ENCODE measurements around the gene INSYN2B. TPM values are rescaled to one million over a fixed set of nuclear protein-coding genes. Genes with fewer than 3 reads are reported as not detected.

The INSYN2B gene
- total RNA-seq, 4 donors from 2014 or later: not detected

DNA sequence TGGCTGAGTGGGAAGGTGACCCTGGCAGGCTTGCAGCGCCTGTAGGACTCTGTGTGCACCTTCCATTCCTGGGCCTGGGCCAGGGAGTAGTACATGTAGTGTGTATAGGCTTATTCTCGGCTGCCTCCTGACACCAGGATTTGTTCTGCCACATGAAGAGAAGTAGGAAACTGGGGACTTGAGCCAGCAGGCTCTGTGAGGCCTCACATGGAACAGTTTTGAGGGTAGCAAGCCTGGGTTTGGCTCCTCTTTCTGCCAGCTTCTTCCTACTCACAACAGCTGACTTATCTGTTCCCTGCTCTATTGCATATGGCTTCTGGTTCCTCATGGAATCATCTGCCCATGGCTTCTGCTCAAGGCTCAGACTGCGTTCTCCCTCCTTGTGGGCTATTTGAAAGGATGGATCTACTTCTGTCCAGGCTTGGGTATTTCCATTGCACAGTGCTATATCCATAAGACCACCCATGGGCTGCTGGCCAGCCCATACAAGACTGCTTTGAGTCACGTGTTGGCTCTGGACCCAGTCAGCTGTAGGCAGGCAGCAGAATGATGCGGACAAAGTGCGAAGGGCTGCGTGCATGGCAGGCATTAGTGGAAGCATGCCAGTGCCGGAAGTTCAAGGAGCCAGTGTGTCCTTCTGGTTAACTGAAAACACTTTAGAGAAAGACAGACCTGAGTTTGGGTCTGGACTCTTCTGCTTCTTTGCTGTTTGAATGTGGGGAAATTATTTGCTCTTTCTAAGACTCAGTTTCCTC, 11.0 kb upstream of the INSYN2B start:
- no peaks in the 10 kb centered on the region for H3K9me3 ChIP-seq
- intact Hi-C loops (cut with DNase I): no loop called here
- no peak for DNase-seq

DNA sequence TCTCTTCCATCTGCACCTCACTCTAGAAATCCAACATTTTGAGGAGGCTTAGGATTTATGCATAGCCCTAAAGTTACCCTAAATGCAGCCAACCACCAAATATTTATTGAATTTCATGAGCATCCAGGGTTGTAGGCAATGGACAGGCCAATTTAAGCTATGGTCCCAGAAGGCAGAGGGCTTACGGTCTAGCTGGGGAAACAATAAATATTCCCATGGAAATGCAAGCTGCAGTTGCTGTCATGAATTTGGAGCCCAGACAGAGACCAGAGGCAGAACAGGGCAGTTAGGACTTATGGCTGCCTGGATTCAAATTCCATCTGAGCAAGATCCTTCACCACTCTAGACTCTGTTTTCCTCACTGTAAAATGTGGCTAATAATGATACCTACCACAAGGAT, 9.1 kb upstream of the INSYN2B start:
- intact Hi-C loops (cut with DNase I): no loop called here
- no peaks in the 10 kb centered on the region for H3K4me1 ChIP-seq
- WGBS, 2 donors: 78 to 81% methylated on average over 1 of the region's 1 CpG
- no peak for DNase-seq
- H3K4me3 ChIP-seq (replicated peaks in 1 of 3): no peak overlapping the region
- no peaks in the 10 kb centered on the region for H3K27me3 ChIP-seq
- H3K9me3 ChIP-seq: no peaks in the 10 kb centered on the region
- H3K27ac ChIP-seq: no peak overlapping the region
- no peaks in the 10 kb centered on the region for H3K36me3 ChIP-seq
- no peak for TF ChIP-seq POLR2A (IDR thresholded peaks at IDR 0.05)

More for the DNA sequence above, 11.0 kb upstream of the INSYN2B start:
- Histone ChIP-seq H3K36me3 (no peaks in the 10 kb centered on the region), H3K27me3 (no peaks in the 10 kb centered on the region), H3K4me3 (replicated peaks in 1 of 3) (no peak overlapping the region), H3K4me1 (no peaks in the 10 kb centered on the region), H3K27ac (no peak overlapping the region)
- 90 to 94% methylated on average over 8 of the region's 8 CpGs for WGBS, 2 donors
- TF ChIP-seq, protein P1, sequence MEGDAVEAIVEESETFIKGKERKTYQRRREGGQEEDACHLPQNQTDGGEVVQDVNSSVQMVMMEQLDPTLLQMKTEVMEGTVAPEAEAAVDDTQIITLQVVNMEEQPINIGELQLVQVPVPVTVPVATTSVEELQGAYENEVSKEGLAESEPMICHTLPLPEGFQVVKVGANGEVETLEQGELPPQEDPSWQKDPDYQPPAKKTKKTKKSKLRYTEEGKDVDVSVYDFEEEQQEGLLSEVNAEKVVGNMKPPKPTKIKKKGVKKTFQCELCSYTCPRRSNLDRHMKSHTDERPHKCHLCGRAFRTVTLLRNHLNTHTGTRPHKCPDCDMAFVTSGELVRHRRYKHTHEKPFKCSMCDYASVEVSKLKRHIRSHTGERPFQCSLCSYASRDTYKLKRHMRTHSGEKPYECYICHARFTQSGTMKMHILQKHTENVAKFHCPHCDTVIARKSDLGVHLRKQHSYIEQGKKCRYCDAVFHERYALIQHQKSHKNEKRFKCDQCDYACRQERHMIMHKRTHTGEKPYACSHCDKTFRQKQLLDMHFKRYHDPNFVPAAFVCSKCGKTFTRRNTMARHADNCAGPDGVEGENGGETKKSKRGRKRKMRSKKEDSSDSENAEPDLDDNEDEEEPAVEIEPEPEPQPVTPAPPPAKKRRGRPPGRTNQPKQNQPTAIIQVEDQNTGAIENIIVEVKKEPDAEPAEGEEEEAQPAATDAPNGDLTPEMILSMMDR (IDR thresholded peaks at IDR 0.05): no peak
- no peak for TF ChIP-seq POLR2A (IDR thresholded peaks at IDR 0.05)

DNA sequence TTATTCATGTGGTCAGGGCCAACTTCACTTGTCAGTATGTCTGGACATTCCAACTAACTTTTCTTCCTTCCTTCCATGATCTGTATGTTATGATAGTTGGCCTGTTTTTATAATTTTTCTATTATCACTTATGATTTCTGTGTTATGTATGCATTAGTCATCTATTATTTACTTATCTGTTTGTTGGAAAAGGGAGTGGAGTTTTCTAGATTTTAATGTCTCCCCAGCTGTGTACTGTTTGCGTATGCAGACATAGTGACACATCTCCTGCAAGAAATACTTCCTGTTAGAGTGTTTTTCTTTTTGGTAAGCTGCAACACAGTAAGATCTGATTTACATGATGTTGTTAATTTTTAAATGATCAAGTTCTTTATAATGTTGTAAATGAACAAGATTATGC, 8.7 kb upstream of the INSYN2B start:
- no peaks in the 10 kb centered on the region for H3K36me3 ChIP-seq
- no peak overlapping the region for H3K4me3 ChIP-seq (replicated peaks in 1 of 3)
- H3K4me1 ChIP-seq: no peaks in the 10 kb centered on the region
- TF ChIP-seq POLR2A (IDR thresholded peaks at IDR 0.05): no peak
- TF ChIP-seq, protein P1 (IDR thresholded peaks at IDR 0.05): no peak
- no peaks in the 10 kb centered on the region for H3K9me3 ChIP-seq
- DNase-seq: no peak
- no peaks in the 10 kb centered on the region for H3K27me3 ChIP-seq
- intact Hi-C loops (cut with DNase I): no loop called here
- 88 to 93% methylated on average over 1 of the region's 1 CpG for WGBS, 2 donors
- no peak overlapping the region for H3K27ac ChIP-seq

DNA sequence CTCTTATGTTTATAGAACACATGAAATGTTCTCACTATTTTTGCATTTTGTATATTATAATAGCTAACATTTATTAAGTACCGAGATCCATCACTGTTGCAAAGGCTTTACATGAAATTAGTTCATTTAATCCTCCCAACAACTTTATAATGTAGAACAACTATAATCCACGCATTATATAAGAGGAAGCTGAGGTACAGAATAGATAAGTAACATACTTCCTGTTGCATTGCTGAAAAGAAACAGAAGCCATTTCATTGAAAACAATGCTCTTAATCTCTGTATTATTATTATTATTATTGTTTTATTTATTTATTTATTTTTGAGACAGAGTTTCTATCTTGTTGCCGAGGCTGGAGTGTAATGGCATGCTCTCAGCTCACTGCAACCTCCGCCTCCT, 7.9 kb upstream of the INSYN2B start:
- no peak for DNase-seq
- H3K9me3 ChIP-seq: no peaks in the 10 kb centered on the region
- intact Hi-C loops (cut with DNase I): no loop called here
- no peaks in the 10 kb centered on the region for H3K4me1 ChIP-seq
- WGBS, 2 donors: 88 to 90% methylated on average over 4 of the region's 4 CpGs
- H3K36me3 ChIP-seq: no peaks in the 10 kb centered on the region
- H3K4me3 ChIP-seq (replicated peaks in 1 of 3): no peak overlapping the region
- no peaks in the 10 kb centered on the region for H3K27me3 ChIP-seq
- no peak for TF ChIP-seq POLR2A (IDR thresholded peaks at IDR 0.05)
- TF ChIP-seq, protein P1 (IDR thresholded peaks at IDR 0.05): no peak
- no peak overlapping the region for H3K27ac ChIP-seq

DNA sequence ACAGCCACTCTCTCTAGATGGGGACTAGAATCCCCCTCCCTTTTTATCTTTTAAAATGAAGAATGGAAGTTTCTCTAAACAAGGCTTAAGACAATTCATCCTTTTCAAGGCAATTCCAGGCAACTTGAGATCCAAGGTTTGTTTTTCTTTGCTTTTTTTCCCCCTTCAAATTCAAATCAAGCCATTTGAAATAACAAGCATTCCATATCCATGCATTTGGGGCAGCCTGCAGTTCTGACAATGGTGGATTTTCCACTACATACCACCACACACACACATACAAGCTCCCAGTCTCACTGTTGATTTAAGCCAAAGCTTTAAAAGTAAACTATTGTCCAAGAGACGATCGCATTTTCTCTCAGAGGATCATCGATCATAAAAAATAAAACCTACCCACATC, 424 bp downstream of the INSYN2B start:
- Histone ChIP-seq H3K4me1 (peaks cover 0 to 10% of the 10 kb centered on the region in 2 donors), H3K4me3 (replicated peaks in 1 of 3) (no peak overlapping the region), H3K27ac (no peak overlapping the region), H3K27me3 (no peaks in the 10 kb centered on the region), H3K36me3 (no peaks in the 10 kb centered on the region), H3K9me3 (no peaks in the 10 kb centered on the region)
- intact Hi-C loops (cut with DNase I): loop anchor here (5.0 kb wide), 1 partner anchor 278 kb away; no protein-coding TSS in a partner anchor
- TF ChIP-seq POLR2A (IDR thresholded peaks at IDR 0.05): no peak
- TF ChIP-seq, protein P1 (IDR thresholded peaks at IDR 0.05): no peak
- 16 to 19% methylated on average over 3 of the region's 3 CpGs for WGBS, 2 donors
- DNase-seq: no peak

All from thyroid gland (tissue), 4 donors.